A549 (cell line): ENCODE results near the gene ARHGDIG. TPM values are rescaled to one million over a fixed set of nuclear protein-coding genes. Genes with fewer than 3 reads are reported as not detected.

Experiments
- ATAC-seq, 2 experiments: fragments of 200-7000 bp in 1 of 2; fragments of >200 bp in 1 of 2; cut with Nextera tagmentation in 1 of 2; cut with Tn5 transposase in 1 of 2; 3 replicates each; pipeline versions ENCODE4 v1.8.0 to v1.9.1; 2018 to 2020; ENCODE audit warnings: mild to moderate bottlenecking in 1 of 2, moderate library complexity in 1 of 2
- CTCF ChIA-PET: fragments of 300-600 bp; sonication (Branson Sonifier 250); formaldehyde crosslinking; extraction: SDS; loops from one replicate; lab custom pipeline; 2021; ENCODE audit warnings: antibody characterized with exemption, inconsistent platforms; lab: Yijun Ruan, JAX
- POLR2A ChIA-PET: fragments of 350-600 bp; formaldehyde crosslinking; extraction: SDS; loops from one replicate; lab custom pipeline; 2021; ENCODE audit warnings: antibody characterized with exemption, inconsistent platforms; lab: Yijun Ruan, JAX
- DNase-seq, 2 experiments: peaks; one replicate each; pipeline versions ENCODE4 v3.0.0 to v3.0.0-alpha.2; 2011 to 2016; ENCODE audit warnings: low read depth in 1 of 2, low spot score in 1 of 2
- FAIRE-seq: peaks from 2 replicates; lab custom pipeline; 2011; peaks lifted over from hg19 to GRCh38; lab: Jason Lieb, UNC
- H3K27ac ChIP-seq, 2 experiments: fragments of >200 bp; sonication (Bioruptor Twin); formaldehyde crosslinking; 3 replicates each; pipeline ENCODE4 v1.5.1; 2016 to 2017
- H3K4me1 ChIP-seq: fragments of >200 bp; sonication (Bioruptor Twin); formaldehyde crosslinking; 3 replicates; pipeline ENCODE4 v1.6.1; 2016
- H3K4me2 ChIP-seq: fragments of >200 bp; sonication (Bioruptor Twin); formaldehyde crosslinking; 3 replicates; pipeline ENCODE4 v1.6.1; 2016
- H3K4me3 ChIP-seq: fragments of >200 bp; sonication (Bioruptor Twin); formaldehyde crosslinking; 3 replicates; pipeline ENCODE4 v1.5.1; 2016
- H3K9me3 ChIP-seq: fragments of >200 bp; sonication (Bioruptor Twin); formaldehyde crosslinking; 3 replicates; pipeline ENCODE4 v1.6.1; 2016
- CBX2 ChIP-seq: fragments of 200-600 bp; sonication (generic); IDR thresholded peaks from 2 replicates; pipeline ENCODE4 v1.6.1; 2016; ENCODE audit warnings: low read depth, mild to moderate bottlenecking, borderline replicate concordance
- CHD2 ChIP-seq: fragments of 150-350 bp; IDR thresholded peaks from 2 replicates; pipeline ENCODE4 v1.6.1; 2014; ENCODE audit warnings: low read length; ENCODE audit not compliant: partially characterized antibody
- E2F6 ChIP-seq: IDR thresholded peaks from 2 replicates; pipeline ENCODE4 v1.6.1; 2012; ENCODE audit warnings: low read depth, borderline replicate concordance
- EHMT2 ChIP-seq: fragments of 200-600 bp; sonication (generic); IDR thresholded peaks from 2 replicates; pipeline ENCODE4 v1.6.1; 2016; ENCODE audit warnings: antibody characterized with exemption, low read depth, mild to moderate bottlenecking, moderate library complexity
- FOSB ChIP-seq: fragments of 250-450 bp; sonication (Bioruptor Pico); IDR thresholded peaks from 2 replicates; pipeline ENCODE4 v1.5.0; 2020; ENCODE audit warnings: mild to moderate bottlenecking, moderate library complexity
- FOSL2 ChIP-seq, 2 experiments: fragments of 450-650 bp in 1 of 2; fragments of >200 bp in 1 of 2; sonication (Bioruptor Twin) in 1 of 2; formaldehyde crosslinking; IDR thresholded peaks; 2 replicates each; pipeline versions ENCODE4 v1.5.0 to v1.6.1; 2016 to 2020; ENCODE audit warnings: mild to moderate bottlenecking in 1 of 2, moderate library complexity in 1 of 2
- GATA3 ChIP-seq: IDR thresholded peaks from 2 replicates; pipeline ENCODE4 v1.6.1; 2012; ENCODE audit warnings: borderline replicate concordance
- HDAC2 ChIP-seq: fragments of 200-600 bp; sonication (generic); IDR thresholded peaks from 2 replicates; pipeline ENCODE4 v1.6.1; 2016
- HEYL ChIP-seq: fragments of 250-450 bp; sonication (Bioruptor Pico); IDR thresholded peaks from 2 replicates; pipeline ENCODE4 v1.8.0; 2021; ENCODE audit warnings: mild to moderate bottlenecking, moderate library complexity
- HOXA7 ChIP-seq: fragments of 250-450 bp; sonication (Bioruptor Pico); IDR thresholded peaks from 2 replicates; pipeline ENCODE4 v1.5.0; 2020; ENCODE audit warnings: mild to moderate bottlenecking, moderate library complexity
- HOXB13 ChIP-seq: fragments of 250-450 bp; sonication (Bioruptor Pico); IDR thresholded peaks from 2 replicates; pipeline ENCODE4 v1.5.0; 2020; ENCODE audit warnings: low read depth, mild to moderate bottlenecking, moderate library complexity
- HOXB5 ChIP-seq: fragments of 250-450 bp; sonication (Bioruptor Pico); IDR thresholded peaks from 2 replicates; pipeline ENCODE4 v1.5.0; 2020; ENCODE audit warnings: mild to moderate bottlenecking, moderate library complexity
- JUNB ChIP-seq: fragments of >200 bp; sonication (Bioruptor Twin); formaldehyde crosslinking; IDR thresholded peaks from 2 replicates; pipeline ENCODE4 v1.6.1; 2016
- KDM5A ChIP-seq: fragments of 200-600 bp; sonication (generic); IDR thresholded peaks from 2 replicates; pipeline ENCODE4 v1.6.1; 2016; ENCODE audit warnings: antibody characterized with exemption, mild to moderate bottlenecking
- NPAS2 ChIP-seq: fragments of 250-450 bp; sonication (Bioruptor Pico); IDR thresholded peaks from 2 replicates; pipeline ENCODE4 v1.8.0; 2022; ENCODE audit warnings: mild to moderate bottlenecking, moderate library complexity, borderline replicate concordance
- RAD21 ChIP-seq, 2 experiments: fragments of >200 bp in 1 of 2; sonication (Bioruptor Twin) in 1 of 2; formaldehyde crosslinking in 1 of 2; IDR thresholded peaks in 1 of 2; conservative IDR thresholded peaks in 1 of 2; 2 replicates in 1 of 2; 3 replicates in 1 of 2; pipeline ENCODE4 v1.6.1; 2012 to 2018; ENCODE audit warnings: inconsistent platforms in 1 of 2
- RARB ChIP-seq: fragments of 250-450 bp; sonication (Bioruptor Pico); IDR thresholded peaks from 2 replicates; pipeline ENCODE4 v1.8.0; 2021; ENCODE audit warnings: mild to moderate bottlenecking, moderate library complexity
- RCOR1 ChIP-seq: fragments of 150-350 bp; IDR thresholded peaks from 2 replicates; pipeline ENCODE4 v1.6.1; 2014; ENCODE audit warnings: antibody characterized with exemption, low read length, low read depth
- SMC3 ChIP-seq: fragments of >200 bp; sonication (Bioruptor Twin); formaldehyde crosslinking; IDR thresholded peaks from 3 replicates; pipeline ENCODE4 v1.6.1; 2018; ENCODE audit warnings: inconsistent platforms
- USF2 ChIP-seq: fragments of 450-650 bp; IDR thresholded peaks from 2 replicates; pipeline ENCODE4 v1.6.1; 2014; ENCODE audit warnings: antibody characterized with exemption
- ZC3H11A ChIP-seq: fragments of 450-650 bp; IDR thresholded peaks from 2 replicates; pipeline ENCODE4 v1.6.1; 2014; ENCODE audit warnings: antibody characterized with exemption, mild to moderate bottlenecking
- WGBS: methylation state at CpG from one replicate; pipeline ENCODE4 v1.1.6; 2017; ENCODE audit errors: missing lambda C conversion rate; 5-methylcytosine and 5-hydroxymethylcytosine counted together
- polyA plus RNA-seq, 4 experiments: library from polyadenylated mRNA; depleted of rRNA in 3 of 4; stranded (reverse); fragments of >200 nt; fragmentation: RNase III in 1 of 4; extraction: RNeasy Plus Mini Kit Qiagen cat#74134 plus additional on column Dnase treatment in 1 of 4; gene quantifications; 2 replicates in 3 of 4; 3 replicates in 1 of 4; pipeline ENCODE4 v1.2.3, GENCODE V29; 2011 to 2017
- TF ChIP-seq, protein P1 (sequence below): fragments of 150-350 bp; IDR thresholded peaks from 2 replicates; pipeline ENCODE4 v1.6.1; 2014; ENCODE audit warnings: low read depth, mild to moderate bottlenecking, low read length
- TF ChIP-seq, protein P2 (sequence below): fragments of 250-450 bp; sonication (Bioruptor Pico); IDR thresholded peaks from 2 replicates; pipeline ENCODE4 v1.5.0; 2020; ENCODE audit warnings: low read depth, mild to moderate bottlenecking, moderate library complexity
- TF ChIP-seq, protein P3 (sequence below): fragments of >200 bp; sonication (Bioruptor Twin); formaldehyde crosslinking; IDR thresholded peaks from 2 replicates; pipeline ENCODE4 v1.6.1; 2016

The ARHGDIG gene
- polyA plus RNA-seq, 2 of the 4 experiments (the other 2 are of a cell fraction): 1.1 to 1.9 TPM

GRCh38 chr16:270381-271255, 9.8 kb upstream of the ARHGDIG start:
- no peak for TF ChIP-seq EHMT2
- TF ChIP-seq HOXB5 (CRISPR knock-in tag): no peak
- no peak for TF ChIP-seq RAD21 (conservative IDR thresholded peaks at IDR 0.05 in 1 of 2, IDR thresholded peaks at IDR 0.05 in 1 of 2)
- no peak for TF ChIP-seq HOXB13 (CRISPR knock-in tag)
- no peak for TF ChIP-seq E2F6
- no peak for TF ChIP-seq HOXA7 (CRISPR knock-in tag)
- no peak for TF ChIP-seq HDAC2
- TF ChIP-seq CBX2: no peak
- TF ChIP-seq GATA3: no peak
- TF ChIP-seq FOSB (CRISPR knock-in tag): no peak
- no peak for TF ChIP-seq USF2
- no peak for TF ChIP-seq SMC3
- TF ChIP-seq JUNB: no peak
- no peak for TF ChIP-seq ZC3H11A
- no peak for TF ChIP-seq KDM5A
- TF ChIP-seq CHD2: no peak
- Histone ChIP-seq H3K4me1 (peaks cover 25% of the 10 kb centered on the region), H3K27ac (no peak overlapping the region), H3K9me3 (no peaks in the 10 kb centered on the region), H3K4me3 (no peak overlapping the region), H3K4me2 (no peak overlapping the region)
- ChIA-PET CTCF (interaction anchor here (1.0 to 1.4 kb wide), 2 partner anchors 48 to 92 kb away, joined by 3 to 4 read pairs; no protein-coding TSS in a partner anchor), POLR2A (no interaction called here)
- WGBS: 87% methylated on average over 10 of the region's 34 CpGs
- FAIRE-seq: no peak
- no peak for ATAC-seq
- no peak for DNase-seq

DNA sequence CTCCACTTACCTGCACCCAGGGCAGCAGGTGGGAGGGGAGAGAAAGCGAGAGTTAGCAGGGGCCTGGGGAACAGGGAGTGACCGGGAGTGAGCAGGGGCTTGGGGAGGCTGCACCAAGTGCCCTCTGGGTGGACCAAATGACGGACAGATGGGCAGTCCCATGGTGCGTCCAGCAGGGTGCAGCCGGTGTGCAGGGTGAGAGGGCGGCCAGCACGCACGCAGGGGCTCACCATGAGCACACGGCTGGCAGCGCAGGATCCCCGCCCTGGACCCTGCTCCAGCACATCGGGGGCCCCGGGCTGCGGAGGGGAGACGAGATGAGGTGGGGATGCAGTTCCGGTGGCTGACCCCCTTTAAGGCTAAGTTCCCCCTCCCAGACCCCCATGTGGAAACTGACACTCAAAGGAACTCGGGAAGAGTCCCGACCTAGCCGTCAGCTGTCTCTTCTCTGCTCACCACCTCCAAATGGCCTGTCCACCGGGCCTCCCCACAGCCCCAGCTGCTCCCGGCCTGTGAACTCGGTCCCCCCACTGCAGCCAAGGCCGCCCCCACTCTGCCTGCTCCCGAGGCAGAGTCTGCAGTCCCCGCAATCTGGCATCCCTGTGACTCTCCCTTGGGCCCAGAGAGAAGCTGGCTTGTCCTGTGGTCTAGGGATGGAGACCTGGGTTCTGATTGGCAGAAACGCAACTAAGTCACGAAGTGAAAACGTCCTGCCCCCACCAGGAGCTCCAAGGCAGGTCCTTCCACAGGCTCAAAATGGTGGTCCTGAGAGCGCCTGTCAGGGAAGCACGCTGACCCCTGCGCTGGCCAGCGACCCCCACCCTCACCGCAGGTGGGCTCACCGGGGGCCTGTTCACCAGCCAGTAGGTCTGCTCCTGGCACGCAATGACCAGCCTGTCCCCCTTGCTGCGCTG, 7.5 kb upstream of the ARHGDIG start:
- Histone ChIP-seq H3K27ac (peak overlapping the region in 1 of 2 experiments; percentile 57; a peak in 2 of 6 replicates), H3K4me2 (peak overlapping the region; percentile 33), H3K9me3 (no peaks in the 10 kb centered on the region), H3K4me3 (no peak overlapping the region), H3K4me1 (peaks cover 25% of the 10 kb centered on the region)
- ATAC-seq (peak in 1 of 2 experiments; percentile 28; a peak in 4 of 6 replicates), DNase-seq (no peak), FAIRE-seq (no peak)
- 79% methylated on average over 21 of the region's 36 CpGs for WGBS
- CTCF ChIA-PET: no interaction called here
- POLR2A ChIA-PET: no interaction called here
- TF ChIP-seq HEYL (no peak), E2F6 (no peak), HDAC2 (no peak), CHD2 (no peak), RCOR1 (no peak), RARB (no peak), NPAS2 (no peak), FOSL2 (IDR thresholded peaks at IDR 0.05) (no peak), FOSL2 (CRISPR knock-in tag; IDR thresholded peaks at IDR 0.05) (no peak)
- TF ChIP-seq, protein P1, sequence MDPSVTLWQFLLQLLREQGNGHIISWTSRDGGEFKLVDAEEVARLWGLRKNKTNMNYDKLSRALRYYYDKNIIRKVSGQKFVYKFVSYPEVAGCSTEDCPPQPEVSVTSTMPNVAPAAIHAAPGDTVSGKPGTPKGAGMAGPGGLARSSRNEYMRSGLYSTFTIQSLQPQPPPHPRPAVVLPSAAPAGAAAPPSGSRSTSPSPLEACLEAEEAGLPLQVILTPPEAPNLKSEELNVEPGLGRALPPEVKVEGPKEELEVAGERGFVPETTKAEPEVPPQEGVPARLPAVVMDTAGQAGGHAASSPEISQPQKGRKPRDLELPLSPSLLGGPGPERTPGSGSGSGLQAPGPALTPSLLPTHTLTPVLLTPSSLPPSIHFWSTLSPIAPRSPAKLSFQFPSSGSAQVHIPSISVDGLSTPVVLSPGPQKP: no peak
- TF ChIP-seq, protein P2, sequence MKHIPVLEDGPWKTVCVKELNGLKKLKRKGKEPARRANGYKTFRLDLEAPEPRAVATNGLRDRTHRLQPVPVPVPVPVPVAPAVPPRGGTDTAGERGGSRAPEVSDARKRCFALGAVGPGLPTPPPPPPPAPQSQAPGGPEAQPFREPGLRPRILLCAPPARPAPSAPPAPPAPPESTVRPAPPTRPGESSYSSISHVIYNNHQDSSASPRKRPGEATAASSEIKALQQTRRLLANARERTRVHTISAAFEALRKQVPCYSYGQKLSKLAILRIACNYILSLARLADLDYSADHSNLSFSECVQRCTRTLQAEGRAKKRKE (CRISPR knock-in tag): no peak
- TF ChIP-seq, protein P3, sequence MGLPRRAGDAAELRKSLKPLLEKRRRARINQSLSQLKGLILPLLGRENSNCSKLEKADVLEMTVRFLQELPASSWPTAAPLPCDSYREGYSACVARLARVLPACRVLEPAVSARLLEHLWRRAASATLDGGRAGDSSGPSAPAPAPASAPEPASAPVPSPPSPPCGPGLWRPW: no peak
